ENCODE data around the gene BTBD10. TPM values are rescaled to one million over a fixed set of nuclear protein-coding genes. Genes with fewer than 3 reads are reported as not detected.

Gene BTBD10
- total RNA-seq = 10 to 100 TPM; 26.0 to 26.3 TPM

DNA sequence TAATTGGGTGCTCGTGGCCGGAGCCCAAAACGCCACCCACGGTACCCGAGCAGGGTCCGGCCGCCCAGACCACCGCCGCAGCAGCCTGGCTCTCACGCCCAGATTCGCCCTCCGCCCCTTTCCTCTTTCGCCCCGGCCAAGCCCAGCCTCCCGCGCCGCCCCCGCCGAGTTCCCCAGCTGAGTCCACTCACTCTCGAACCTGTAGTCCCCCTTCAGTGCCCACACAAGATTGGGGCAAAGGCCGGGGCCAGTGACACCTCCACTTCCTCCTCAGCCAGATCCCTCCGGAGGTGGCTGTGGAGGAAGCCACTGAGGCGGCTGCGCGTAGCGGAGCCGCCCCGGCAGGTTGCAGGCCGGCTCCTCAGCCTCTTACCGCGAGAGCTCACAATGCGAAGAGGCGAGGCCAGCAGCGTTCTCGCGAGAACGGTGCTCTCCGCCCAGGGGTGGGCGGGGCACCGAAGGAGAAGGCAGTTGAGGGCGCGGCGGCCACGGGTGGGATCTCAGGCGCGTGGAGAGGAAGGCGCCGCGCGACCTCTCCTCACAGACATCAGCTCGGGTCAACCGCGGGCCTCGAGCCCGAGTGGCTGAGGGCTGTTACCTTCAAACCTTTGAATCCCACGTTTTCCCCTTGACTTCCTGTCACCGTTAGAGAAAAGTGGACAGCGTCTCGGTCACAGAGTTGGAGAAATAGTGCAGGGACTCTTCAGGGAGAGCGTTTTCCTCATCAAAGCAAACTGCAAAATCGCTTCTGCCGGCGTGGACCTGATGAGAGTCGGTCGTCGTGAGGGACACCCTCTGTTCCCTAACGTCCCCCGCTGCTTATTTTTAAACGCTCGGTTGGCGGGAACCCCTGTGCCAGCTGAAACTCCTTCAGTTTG is at the start of gene BTBD10:
Gene BTBD10, minus strand, starts transcription at position 322 of the 878 bp plus-strand sequence. CDS start 18,098 bp downstream, outside the sequence.
- Mint-ChIP-seq H3K27ac (peak within 1 kb of the TSS; percentile 97), H3K36me3 (ENCODE audit: low read depth) (peaks cover 19% of the 10 kb centered on the region), H3K4me3 (peak within 1 kb of the TSS; percentile 97), H3K27me3 (peaks cover 4% of the 10 kb centered on the region), H3K9me3 (no peaks in the 10 kb centered on the region), H3K4me1 (peaks cover 42% of the 10 kb centered on the region)
- ChIA-PET CTCF (interaction anchor here (0.6 to 2.9 kb wide), 8 partner anchors 8 to 204 kb away, joined by 3 to 19 read pairs (median 6); no protein-coding TSS in a partner anchor), POLR2A (interaction anchor here (0.7 to 3.4 kb wide), 26 partner anchors 9 to 1302 kb away, joined by 3 to 26 read pairs (median 4); partner anchors contain the start of gene FAR1)
- DNase-seq = peak; percentile 94

DNA sequence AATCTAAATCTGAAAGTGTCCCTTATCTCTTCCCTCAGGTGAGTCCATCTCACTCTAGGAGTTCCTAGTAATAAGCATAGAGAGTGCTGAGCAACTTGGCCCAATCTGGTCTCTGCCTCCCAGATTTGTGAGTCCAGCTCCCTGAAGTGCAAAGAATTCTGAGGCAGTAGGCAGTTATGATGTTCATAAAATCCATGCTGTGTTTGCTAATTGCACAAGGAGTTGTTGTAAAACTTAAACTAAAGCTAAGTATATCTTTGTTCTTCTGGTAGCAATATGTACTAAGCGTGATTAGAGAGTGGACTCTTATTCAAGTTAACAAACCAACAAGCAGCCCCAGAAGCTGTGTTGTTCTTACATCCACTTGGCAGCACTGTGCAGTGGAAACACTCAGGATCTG is 40.4 kb upstream of the BTBD10 start:
- Mint-ChIP-seq H3K9me3 (no peaks in the 10 kb centered on the region), H3K27ac (no peak overlapping the region), H3K4me3 (no peak overlapping the region), H3K4me1 (no peaks in the 10 kb centered on the region), H3K27me3 (peaks cover 7% of the 10 kb centered on the region), H3K36me3 (ENCODE audit: low read depth) (no peaks in the 10 kb centered on the region)
- no peak for DNase-seq
- CTCF ChIA-PET = no interaction called here
- POLR2A ChIA-PET = interaction anchor here (0.9 kb wide), 1 partner anchor 26 kb away, joined by 3 read pairs; no protein-coding TSS in a partner anchor

DNA sequence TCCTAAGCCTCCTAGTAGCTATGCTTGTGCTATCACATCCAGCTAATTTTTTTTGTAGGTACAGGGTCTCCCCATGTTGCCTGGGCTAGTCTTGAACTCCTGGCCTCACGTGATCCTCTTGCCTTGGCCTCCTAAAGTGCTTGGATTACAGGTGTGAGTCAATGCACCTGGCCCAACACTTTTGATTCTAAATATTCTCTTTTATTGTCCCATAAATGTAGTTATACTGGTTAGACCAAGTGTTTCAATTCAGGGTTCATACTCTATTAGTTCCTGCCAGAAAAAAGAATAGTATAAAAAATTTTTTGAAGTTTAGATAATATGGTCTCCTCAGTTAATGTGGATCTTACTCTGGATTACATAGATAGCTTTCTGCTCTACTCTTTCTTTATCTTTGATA is 39.5 kb upstream of the BTBD10 start:
- no peaks in the 10 kb centered on the region for H3K36me3 Mint-ChIP-seq (ENCODE audit: low read depth)
- DNase-seq = no peak

DNA sequence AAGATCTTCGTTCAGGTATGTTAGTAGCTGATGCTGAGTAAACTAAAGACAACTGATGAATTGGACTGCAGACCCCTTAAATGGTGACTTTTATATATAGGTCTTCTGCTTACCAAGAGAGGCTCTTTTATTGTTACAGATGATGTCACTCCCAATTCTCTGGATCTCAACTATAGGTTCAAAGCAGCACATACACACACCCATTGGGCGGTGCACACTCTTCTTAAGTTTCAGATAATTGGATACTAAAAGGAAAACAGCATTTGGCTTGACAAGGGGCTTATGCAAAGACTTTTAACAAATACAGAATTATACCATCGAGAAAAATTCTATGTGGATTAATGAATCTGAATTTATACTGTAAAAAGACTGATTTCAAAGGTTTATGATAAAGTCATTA is 32.9 kb upstream of the BTBD10 start, which contains the start of gene PTH:
Gene PTH, minus strand, starts transcription at position 69 of the 400 bp plus-strand sequence. CDS start 3,142 bp downstream, outside the sequence.
- ChIA-PET CTCF (no interaction called here), POLR2A (no interaction called here)
- H3K4me3 Mint-ChIP-seq = no peak within 1 kb of the TSS
- peaks cover 11% of the 10 kb centered on the region for H3K27me3 Mint-ChIP-seq
- H3K9me3 Mint-ChIP-seq = no peaks in the 10 kb centered on the region
- H3K36me3 Mint-ChIP-seq (ENCODE audit: low read depth) = no peaks in the 10 kb centered on the region
- no peak within 1 kb of the TSS for H3K27ac Mint-ChIP-seq
- no peaks in the 10 kb centered on the region for H3K4me1 Mint-ChIP-seq
- no peak for DNase-seq

More for the DNA sequence above, 39.5 kb upstream of the BTBD10 start:
- Mint-ChIP-seq H3K4me1 (no peaks in the 10 kb centered on the region), H3K9me3 (no peaks in the 10 kb centered on the region), H3K27me3 (peaks cover 9% of the 10 kb centered on the region), H3K27ac (no peak overlapping the region), H3K4me3 (no peak overlapping the region)
- ChIA-PET POLR2A (no interaction called here), CTCF (interaction anchor here (2.8 kb wide), 1 partner anchor 15 kb away, joined by 11 read pairs; no protein-coding TSS in a partner anchor)

DNA sequence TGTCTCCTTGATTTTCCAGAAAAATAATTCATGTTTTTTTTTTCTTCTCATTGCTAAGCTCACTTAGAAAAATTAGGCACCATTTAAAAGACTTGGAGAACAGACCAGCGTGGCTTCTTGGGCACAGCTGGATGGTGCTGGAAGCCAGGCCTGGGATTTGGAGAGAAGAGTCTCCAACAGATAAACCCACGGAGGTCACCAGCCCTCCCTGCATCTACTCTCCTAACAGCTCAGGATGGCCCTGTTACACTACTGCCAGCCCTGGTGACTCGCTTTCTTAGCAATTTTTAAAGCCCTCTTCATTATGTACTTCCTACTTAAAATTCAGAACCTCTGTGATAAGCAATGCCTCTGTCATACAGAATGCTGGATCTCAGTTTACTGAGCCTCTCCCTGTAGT is 31.0 kb upstream of the BTBD10 start:
- Mint-ChIP-seq H3K36me3 (ENCODE audit: low read depth) (no peaks in the 10 kb centered on the region), H3K4me3 (no peak overlapping the region), H3K9me3 (no peaks in the 10 kb centered on the region), H3K4me1 (no peaks in the 10 kb centered on the region), H3K27me3 (peaks cover 7% of the 10 kb centered on the region), H3K27ac (no peak overlapping the region)
- DNase-seq = no peak
- POLR2A ChIA-PET = no interaction called here
- CTCF ChIA-PET = no interaction called here

DNA sequence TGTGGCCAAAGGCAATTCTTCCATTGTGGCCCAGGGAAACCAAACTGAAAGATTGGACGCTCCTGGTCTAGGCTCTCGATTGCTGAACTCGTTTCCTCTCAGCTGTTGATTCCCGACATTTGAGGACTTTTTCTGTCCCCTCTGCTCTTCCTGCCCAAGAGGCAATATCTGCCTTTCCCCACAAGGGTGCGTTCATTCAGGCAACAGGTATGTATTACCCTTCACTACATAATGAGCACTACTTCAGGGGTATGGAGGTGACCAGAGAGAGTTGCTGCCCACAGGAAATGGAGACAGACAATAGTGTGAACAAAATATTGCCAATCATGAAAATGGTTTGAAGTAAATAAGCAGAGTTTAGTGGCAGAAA is 24.6 kb upstream of the BTBD10 start:
- ChIA-PET CTCF (interaction anchor here (0.6 to 2.1 kb wide), 17 partner anchors 10 to 1045 kb away, joined by 3 to 19 read pairs (median 5); partner anchors contain the start of genes BTBD10 and FAR1), POLR2A (interaction anchor here (1.6 kb wide), 1 partner anchor 24 kb away, joined by 8 read pairs; the partner anchor contains the start of gene BTBD10)
- Mint-ChIP-seq H3K27me3 (peaks cover 5% of the 10 kb centered on the region), H3K9me3 (peaks cover 4% of the 10 kb centered on the region), H3K36me3 (ENCODE audit: low read depth) (no peaks in the 10 kb centered on the region), H3K27ac (peak overlapping the region; percentile 40), H3K4me1 (peaks cover 6% of the 10 kb centered on the region), H3K4me3 (peak overlapping the region; percentile 65)
- no peak for DNase-seq

DNA sequence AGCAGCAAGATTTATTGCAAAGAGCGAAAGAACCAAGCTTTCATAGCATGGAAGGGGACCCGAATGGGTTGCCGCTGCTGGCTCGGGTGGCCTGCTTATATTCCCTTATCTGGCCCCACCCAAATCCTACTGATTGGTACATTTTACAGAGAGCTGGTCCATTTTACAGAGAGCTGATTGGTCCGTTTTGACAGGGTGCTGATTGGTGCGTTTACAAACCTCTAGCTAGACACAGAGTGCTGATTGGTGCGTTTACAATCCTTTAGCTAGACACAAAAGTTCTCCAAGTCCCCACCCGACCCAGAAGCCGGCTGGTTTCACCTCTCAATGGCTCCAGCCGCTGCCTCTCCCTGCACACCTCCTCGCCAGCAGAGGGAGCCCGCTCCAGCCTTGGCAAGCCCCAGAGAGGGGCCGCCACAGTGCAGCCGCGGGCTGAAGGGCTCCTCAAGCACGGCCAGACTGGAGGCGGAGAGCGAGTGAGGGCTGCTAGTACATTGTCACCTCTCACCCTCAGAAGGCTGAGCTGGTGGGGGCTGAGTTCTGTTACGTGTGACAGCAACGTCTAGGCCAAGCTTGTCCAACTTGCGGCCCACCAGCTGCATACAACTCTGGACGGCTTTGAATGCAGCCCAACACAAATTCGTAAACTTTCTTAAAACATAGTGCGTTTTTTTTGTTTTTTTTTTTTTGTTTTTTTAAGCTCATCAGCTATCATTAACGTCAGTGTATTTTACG is 24.1 kb upstream of the BTBD10 start:
- H3K27ac Mint-ChIP-seq = no peak overlapping the region
- peaks cover 6% of the 10 kb centered on the region for H3K9me3 Mint-ChIP-seq
- peaks cover 9% of the 10 kb centered on the region for H3K27me3 Mint-ChIP-seq
- POLR2A ChIA-PET = interaction anchor here (1.6 kb wide), 1 partner anchor 24 kb away, joined by 8 read pairs; the partner anchor contains the start of gene BTBD10
- H3K4me3 Mint-ChIP-seq = peak overlapping the region; percentile 65
- H3K36me3 Mint-ChIP-seq (ENCODE audit: low read depth) = no peaks in the 10 kb centered on the region
- peak; percentile 66 for DNase-seq
- CTCF ChIA-PET = interaction anchor here (0.6 to 2.1 kb wide), 18 partner anchors 10 to 1045 kb away, joined by 3 to 19 read pairs (median 4); partner anchors contain the start of genes BTBD10 and FAR1
- H3K4me1 Mint-ChIP-seq = peaks cover 6% of the 10 kb centered on the region

DNA sequence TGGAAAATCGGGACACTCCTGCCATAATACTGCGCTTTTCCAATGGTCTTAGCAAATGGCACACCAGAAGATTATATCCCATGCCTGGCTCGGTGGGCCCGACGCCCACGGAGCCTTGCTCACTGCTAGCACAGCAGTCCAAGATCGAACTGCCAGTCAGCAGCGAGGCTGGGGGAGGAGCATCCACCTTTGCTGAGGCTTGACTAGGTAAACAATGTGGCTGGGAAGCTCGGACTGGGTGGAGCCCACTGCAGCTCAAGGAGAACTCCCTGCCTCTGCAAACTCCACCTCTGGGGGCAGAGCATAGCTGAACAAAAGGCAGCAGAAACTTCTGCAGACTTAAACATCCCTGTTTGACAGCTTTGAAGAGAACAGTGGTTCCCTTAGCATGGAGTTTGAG is 17.2 kb upstream of the BTBD10 start:
- Mint-ChIP-seq H3K36me3 (ENCODE audit: low read depth) (no peaks in the 10 kb centered on the region), H3K9me3 (peaks cover 5% of the 10 kb centered on the region), H3K27me3 (peaks cover 26% of the 10 kb centered on the region), H3K27ac (no peak overlapping the region), H3K4me1 (no peaks in the 10 kb centered on the region), H3K4me3 (no peak overlapping the region)
- ChIA-PET CTCF (no interaction called here), POLR2A (no interaction called here)
- DNase-seq = no peak

DNA sequence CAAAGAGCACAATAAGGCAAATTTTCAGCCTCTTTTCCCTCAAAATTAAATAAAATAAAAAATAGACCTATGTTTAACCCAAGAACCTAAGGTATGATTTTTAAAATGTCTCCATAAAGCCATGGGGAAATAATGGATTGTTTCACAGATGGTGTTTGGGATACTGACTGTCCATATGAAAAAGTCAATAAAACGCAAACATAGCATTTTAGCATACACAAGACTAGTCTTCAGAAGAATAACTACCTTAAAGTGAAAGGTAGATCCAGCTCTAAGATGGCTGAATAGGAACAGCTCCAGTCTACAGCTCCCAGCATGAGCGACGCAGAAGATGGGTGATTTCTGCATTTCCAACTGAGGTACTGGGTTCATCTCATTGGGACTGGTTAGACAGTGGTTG is 16.7 kb upstream of the BTBD10 start:
- H3K27ac Mint-ChIP-seq = no peak overlapping the region
- no peak overlapping the region for H3K4me3 Mint-ChIP-seq
- CTCF ChIA-PET = no interaction called here
- no peaks in the 10 kb centered on the region for H3K36me3 Mint-ChIP-seq (ENCODE audit: low read depth)
- H3K4me1 Mint-ChIP-seq = no peaks in the 10 kb centered on the region
- POLR2A ChIA-PET = no interaction called here
- H3K9me3 Mint-ChIP-seq = peaks cover 4% of the 10 kb centered on the region
- H3K27me3 Mint-ChIP-seq = peaks cover 26% of the 10 kb centered on the region
- no peak for DNase-seq

DNA sequence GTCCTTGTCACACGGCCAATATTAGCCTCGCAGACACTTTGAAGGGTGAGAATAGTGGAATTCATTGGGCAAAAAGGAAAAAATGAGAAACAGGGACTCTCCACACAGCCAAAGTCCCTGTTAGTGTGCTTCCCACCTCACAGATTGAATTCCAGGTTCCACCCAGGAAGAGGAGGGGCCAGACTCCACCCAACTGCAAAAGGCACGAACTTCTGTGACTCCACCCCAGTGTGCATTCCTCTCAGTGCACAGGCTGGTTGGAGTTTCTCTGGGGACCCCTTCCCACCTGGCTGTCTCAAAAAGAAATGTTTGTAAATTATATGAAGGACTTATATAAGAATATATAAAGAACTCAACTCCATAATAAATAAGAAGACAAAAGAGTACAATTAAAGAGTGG is 12.1 kb upstream of the BTBD10 start:
- Mint-ChIP-seq H3K27ac (no peak overlapping the region), H3K27me3 (peaks cover 18% of the 10 kb centered on the region), H3K4me3 (no peak overlapping the region), H3K36me3 (ENCODE audit: low read depth) (no peaks in the 10 kb centered on the region), H3K4me1 (no peaks in the 10 kb centered on the region), H3K9me3 (no peaks in the 10 kb centered on the region)
- DNase-seq = no peak
- POLR2A ChIA-PET = no interaction called here
- CTCF ChIA-PET = interaction anchor here (3.1 kb wide), 1 partner anchor 12 kb away, joined by 12 read pairs; no protein-coding TSS in a partner anchor

DNA sequence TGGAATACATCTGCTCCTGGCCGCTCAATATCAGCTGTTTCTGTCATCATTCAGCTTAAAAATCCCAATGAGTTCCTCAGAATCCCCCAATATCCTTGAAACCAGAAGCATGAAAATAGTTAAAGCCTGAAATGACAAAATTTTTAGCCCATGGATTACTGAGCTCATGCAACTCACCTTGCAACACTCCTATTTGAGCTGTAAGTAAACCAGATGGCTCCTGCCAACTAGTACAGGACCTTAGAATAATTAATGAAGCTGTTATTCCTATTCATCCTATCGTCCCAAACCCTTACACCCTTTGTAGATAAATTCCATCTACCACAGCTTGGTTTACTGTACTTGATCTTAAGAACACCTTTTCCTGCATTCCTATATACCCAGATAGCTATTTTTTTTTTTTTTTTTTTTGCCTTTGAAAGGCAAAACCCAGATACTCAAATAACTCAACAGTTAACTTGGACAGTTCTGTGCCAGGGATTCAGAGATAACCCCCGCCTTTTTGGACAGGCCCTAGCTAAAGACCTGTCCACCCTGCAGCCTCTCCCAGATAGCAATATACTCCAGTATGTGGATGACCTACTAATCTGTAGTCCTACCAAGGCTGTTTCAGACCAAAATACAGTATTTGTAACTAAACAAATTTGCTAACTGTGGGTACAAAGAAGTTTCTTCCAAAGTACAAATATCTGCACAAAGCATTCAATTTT is 10.1 kb upstream of the BTBD10 start:
- peaks cover 20% of the 10 kb centered on the region for H3K27me3 Mint-ChIP-seq
- no peaks in the 10 kb centered on the region for H3K36me3 Mint-ChIP-seq (ENCODE audit: low read depth)
- H3K4me1 Mint-ChIP-seq = no peaks in the 10 kb centered on the region
- H3K4me3 Mint-ChIP-seq = no peak overlapping the region
- no peaks in the 10 kb centered on the region for H3K9me3 Mint-ChIP-seq
- POLR2A ChIA-PET = interaction anchor here (2.2 kb wide), 1 partner anchor 10 kb away, joined by 13 read pairs; the partner anchor contains the start of gene BTBD10
- CTCF ChIA-PET = interaction anchor here (0.6 to 3.1 kb wide), 2 partner anchors 14 to 19 kb away, joined by 3 to 12 read pairs; no protein-coding TSS in a partner anchor
- H3K27ac Mint-ChIP-seq = no peak overlapping the region
- no peak for DNase-seq

DNA sequence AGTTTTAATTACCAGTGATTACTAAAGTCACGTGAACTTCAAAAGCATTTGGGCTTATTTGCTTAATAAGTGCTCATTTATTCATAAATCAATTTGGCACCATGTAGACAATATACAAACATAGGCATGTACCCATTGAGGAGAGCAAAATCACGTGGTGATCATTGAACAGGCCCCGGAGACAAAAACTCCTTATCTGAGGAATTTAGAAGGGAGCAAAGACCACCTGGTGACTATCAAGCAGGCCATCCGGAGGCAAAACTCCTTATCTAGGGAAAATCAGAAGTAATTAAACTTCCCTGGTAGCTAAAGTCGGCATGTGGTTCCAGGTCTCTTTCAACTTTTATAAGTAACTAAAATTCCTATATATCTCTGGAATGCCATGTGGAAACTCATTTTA is 5.7 kb upstream of the BTBD10 start:
- Mint-ChIP-seq H3K27ac (no peak overlapping the region), H3K27me3 (peaks cover 22% of the 10 kb centered on the region), H3K9me3 (no peaks in the 10 kb centered on the region), H3K4me1 (peaks cover 9% of the 10 kb centered on the region), H3K4me3 (no peak overlapping the region), H3K36me3 (ENCODE audit: low read depth) (peaks cover 2% of the 10 kb centered on the region)
- ChIA-PET POLR2A (no interaction called here), CTCF (no interaction called here)
- DNase-seq = no peak
